ENCODE data around the gene SLCO2A1. TPM values are rescaled to one million over a fixed set of nuclear protein-coding genes. Genes with fewer than 3 reads are reported as not detected.
A peak's percentile ranks its signal among the peaks of the same experiment; 100 is the strongest.

The SLCO2A1 gene
- total RNA-seq, 1 donor from 2014 or later, result 4.9 TPM

DNA sequence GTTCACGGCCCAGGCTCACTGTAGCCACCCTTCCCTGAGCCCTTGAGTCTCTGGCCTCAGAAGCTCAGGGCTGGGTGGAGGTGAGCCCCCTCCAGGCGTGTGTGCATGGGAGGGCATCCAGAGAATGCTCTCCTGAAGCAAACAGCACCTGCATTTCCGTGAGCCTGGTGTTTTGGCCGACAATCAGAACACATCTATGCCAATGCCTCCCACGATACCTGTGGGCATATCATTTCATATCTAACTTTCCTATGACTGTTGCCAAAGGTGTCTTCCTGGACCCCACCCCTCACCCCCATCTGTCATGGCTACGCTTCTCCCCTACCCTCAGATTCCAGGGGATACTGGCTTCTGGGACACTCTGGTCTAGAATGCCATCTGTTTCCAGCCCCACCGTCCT lies 80.7 kb downstream of the SLCO2A1 start:
- DNase-seq, result no peak

- no peak for DNase-seq
Observed at GRCh38 chr3:133948131-133948810, 81.5 kb downstream of the SLCO2A1 start.

DNA sequence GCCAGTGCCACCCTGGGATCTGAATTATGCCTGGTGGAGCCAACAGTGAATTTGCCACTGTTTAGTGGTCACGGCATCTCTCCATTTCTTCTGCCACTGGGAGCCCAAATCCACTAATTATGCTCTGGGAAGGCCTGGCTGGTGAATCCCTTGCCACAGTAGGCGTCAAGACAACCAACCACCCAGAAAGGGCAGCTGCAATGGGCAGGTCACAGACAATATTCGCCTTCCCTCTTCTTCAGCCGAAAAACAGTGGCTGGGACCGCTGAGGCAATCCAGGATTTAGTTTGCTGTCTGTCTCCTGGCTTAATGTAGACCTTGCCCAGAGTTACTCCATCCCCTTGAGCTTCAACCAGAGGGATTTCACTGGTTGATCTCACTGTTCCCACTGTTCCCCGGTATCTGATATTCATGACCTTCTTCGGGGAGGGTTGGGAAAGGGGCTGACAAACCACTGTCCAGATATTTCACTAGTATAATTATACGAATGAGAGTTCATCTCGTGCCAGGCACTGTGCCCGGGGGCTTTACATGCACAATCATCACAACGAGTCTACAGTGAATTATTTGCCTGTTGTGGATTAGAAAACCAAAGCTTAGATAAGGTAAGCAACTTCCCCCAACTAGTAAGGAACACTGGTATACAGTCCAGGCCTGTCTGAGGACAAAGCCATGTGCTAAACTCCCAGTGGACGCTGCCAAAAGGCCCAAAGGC lies 84.2 kb downstream of the SLCO2A1 start:
- no peak for DNase-seq

GRCh38 chr3:133944641-133945380 lies 84.9 kb downstream of the SLCO2A1 start:
- peak; percentile 89 for DNase-seq

- no peak for DNase-seq
Observed at GRCh38 chr3:133944181-133944580, 85.5 kb downstream of the SLCO2A1 start.

DNA sequence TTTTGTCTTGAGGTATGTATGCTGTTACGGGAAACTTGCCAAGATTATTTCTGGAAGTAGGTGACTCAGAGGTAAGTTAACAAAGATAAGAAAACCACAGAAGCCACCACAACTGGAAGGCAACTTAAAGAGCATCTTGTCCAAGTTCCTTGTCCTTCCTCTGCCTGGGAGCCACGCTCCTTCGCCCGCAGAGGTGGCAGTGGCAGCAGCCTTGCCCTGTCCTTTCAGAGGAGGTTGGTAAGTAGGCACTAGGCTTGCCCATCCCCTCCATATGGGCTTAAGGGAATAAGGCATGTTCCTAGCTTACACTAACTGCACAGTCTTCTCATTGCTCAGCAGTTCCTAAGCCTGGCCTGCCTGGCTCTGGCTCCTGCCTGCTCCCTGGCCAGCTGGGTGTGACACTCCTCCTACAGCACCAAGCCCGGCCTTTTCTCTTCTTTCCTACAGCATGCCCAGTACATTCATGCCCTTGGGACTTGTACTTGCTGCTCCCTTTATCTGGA lies 86.0 kb downstream of the SLCO2A1 start:
- DNase-seq, result peak; percentile 95

GRCh38 chr3:133943031-133943535 lies 86.6 kb downstream of the SLCO2A1 start:
- no peak for DNase-seq

- DNase-seq, result peak; percentile 55
Observed at GRCh38 chr3:133941415-133941821, 88.3 kb downstream of the SLCO2A1 start.

GRCh38 chr3:133940536-133940935 lies 89.2 kb downstream of the SLCO2A1 start:
- no peak for DNase-seq

DNA sequence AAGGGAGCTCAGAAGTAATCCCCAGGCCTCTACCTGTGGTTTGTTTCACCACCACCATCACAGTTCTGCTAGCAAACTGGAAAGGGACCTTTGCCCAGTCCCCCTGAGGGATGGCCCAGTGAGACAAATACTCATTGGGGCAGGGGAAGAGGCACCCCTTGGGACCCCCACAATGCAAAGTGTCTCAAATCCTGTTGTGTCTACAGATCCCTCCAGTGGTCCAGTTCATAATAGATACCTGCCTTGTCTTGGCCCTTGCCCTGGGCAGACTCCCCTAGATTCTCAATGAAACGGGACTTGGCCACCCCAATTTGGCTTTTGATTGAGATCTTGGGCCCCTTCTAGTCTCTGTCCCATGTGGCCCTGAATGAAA lies 90.3 kb downstream of the SLCO2A1 start:
- no peak for DNase-seq

DNA sequence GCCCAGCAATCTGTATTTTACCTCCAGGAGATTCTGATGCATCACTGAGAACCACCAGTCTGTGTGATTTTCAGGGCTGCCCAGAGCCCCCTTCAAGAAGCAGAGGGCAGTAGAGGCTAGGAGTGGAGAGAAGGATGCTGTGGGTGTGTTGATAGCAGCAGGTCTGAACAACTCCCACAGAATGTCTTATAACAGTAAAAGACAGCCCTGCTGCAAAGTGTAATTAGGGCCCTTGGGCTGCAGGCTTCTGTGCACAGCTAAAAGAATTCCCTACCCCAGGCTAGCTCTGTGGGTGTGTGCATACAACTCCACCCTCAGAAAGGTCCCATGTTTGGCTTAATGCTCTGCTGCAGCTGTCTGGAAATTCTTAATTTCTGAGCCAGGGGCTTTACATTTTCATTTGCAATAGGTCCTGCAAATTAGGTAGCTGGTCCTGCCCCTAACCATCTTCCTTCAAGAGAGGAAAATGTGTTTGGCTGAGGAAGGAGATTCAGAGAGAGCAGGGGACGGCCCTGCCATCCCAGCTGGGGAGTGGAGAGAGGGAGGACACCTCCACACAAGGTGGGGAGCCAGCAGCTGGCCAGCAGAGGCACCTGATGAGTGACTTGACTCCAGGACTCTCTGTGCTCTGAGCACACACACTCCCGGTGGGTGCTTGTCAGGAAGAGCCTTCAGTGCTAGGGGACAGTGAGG lies 90.8 kb downstream of the SLCO2A1 start:
- DNase-seq, result no peak

DNA sequence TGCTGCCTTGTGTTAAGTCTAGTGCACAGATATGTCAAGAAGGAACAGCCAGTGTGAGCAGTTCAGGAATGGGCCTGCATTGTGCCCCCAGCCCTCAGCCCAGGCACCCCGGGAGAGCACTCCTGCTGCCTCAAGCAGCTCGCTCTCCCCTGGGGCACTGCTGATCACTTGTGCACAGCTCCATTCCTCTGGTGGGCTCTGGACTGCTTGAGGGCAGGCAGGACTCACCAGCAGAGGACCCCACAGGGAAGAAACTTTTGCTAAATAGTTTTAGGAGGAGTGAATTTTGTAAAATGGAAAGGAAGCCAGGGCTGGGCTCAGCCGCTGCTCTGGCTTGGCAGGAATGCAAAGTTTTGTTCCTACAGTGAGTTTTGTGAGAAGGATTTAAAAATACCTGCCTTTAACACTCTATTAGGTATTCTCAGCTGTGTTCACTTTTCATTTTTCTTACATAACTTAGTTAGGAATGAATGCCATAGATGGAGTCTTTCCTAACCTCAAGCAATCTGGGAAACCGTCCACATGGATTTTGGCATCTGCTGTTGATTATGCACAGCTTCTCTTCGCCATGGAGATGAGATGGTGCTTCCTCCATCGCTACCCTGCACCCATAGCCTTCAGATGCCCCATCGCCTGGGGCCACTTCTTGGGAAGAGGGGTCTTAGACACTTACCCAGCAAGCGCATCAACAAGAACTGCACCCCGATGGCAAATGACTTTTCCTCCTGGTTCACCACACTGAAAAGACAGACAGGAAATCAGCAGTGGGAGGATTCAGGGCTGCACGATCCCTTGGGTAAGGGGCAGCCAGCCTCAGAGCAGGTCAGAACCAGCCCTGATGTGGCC lies 91.7 kb downstream of the SLCO2A1 start:
- DNase-seq, result no peak

DNA sequence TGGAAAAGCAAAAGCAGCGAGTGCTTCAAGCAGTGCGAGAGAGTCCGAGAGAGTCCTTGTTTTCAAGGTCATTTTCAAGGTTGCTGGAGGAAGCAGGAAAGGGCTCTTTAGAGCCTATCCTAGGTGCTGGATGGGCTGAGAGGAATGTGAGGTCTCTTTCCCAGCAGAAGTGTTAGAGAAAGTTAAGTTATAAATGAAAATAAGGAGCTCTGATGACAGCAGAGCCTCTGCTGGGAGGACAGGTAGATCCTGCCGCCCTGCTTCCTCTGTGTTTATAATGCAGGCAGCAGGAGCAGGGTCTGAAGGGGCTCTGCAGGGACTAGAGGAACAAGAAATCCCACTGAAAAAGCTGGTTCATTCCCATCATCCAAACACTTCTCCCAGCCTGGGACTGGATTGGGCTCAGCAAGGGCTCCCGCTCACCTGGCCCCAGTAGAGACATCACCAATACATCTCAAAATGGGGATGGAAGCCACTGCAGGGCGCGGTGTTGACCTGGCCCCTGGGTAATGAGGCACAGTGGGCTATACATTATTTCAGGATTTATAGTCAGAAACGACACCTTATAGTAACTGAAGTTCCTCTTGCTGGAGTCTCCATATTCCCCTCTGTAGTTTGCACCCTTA lies 92.6 kb downstream of the SLCO2A1 start:
- DNase-seq, result no peak

GRCh38 chr3:133935843-133936769 lies 93.6 kb downstream of the SLCO2A1 start:
- DNase-seq, result no peak

DNA sequence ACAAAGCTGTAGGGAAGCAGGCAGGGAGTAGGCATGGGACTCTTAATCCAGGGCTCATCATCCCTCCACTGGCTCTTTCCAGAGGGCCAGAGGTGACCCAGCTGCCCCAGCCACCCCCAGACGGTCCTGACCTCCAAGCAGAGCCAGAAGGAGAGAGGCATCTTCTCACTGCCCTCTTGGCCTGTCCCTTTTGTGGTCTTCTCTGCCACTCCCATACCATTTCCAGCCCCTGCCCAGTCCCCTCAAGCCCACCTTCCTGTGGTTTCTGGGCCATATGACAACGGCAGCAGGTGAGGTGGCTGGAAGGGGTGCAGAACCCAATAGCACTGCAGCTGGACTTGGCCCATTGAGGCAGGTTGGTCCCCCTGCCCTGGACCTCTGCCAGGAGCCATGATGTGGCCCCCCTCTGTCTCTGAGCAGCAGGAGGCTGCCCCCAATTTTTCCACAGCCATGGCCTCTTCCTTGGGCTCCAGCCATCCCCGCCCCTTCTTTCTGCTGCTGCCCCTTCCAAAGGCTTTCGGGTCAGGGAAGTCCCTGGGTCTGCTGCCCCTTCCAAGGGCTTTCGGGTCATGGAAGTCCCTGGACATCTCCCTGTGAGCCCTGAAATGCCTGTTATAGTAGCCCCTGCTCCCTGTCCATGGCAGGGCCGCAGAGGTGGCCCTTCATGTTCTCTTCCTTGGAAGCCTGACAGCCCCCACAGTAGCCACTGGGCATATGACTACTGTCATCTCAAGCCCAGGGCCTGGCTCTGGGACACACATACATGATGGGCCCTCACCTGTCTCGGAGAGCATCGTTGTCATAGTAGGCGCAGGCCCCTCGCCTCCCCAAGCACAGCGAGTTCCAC lies 94.5 kb downstream of the SLCO2A1 start:
- no peak for DNase-seq

- no peak for DNase-seq
Observed at GRCh38 chr3:133934073-133934970, 95.4 kb downstream of the SLCO2A1 start.

DNA sequence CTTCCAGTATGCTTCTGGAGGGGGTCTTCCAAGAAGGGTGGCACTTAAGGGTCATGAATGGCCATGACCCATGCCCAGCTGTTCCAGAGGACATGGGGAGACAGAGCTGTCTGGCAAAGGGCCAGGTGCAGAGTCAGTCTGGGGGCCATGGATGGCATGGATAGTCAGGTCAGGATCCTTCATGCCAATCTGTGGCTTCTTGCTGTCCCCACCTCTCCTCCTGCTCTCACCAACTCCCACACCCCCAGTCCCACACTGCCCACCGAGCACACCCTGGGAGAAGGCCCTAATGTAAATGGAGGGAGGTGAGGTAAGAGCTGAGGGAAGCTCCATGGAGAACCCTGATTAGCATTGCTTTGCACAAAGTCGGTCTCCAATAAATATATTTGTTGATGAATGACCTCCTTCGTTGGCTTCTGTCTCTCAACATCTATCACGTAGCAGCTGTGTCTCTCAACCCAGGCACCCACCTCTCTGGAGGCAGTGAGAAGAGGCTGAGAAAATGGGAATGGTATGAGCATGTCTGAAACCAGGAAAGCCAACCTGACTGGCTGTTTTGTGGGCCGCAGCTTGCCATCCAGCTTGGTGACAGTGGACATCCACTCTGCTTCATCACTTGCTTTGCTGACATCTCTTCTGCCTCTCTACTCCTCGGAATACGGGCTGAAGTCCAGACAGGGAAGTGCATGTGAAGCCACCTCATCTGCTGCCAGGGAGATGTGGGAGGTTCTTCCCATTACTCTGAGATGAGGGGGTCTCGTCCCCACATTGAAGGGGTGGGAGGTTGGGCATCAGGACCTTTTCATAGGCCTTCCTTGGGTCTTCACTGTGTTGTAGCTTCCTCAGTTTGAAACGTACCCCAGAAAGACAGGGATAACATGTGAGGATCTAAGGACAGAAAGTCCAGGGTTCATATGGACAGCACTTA lies 96.4 kb downstream of the SLCO2A1 start:
- no peak for DNase-seq
